RKO (cell line): ENCODE measurements around the gene MAPKAPK3.
A peak's percentile ranks its signal among the peaks of the same experiment; 100 is the strongest.

ENCODE experiments used
- DNase-seq: peaks from one replicate; pipeline ENCODE4 v3.0.0-alpha.2; 2016; ENCODE audit warnings: low spot score

MAPKAPK3 gene

GRCh38 chr3:50617096-50617791, at the start of gene MAPKAPK3:
Gene MAPKAPK3, plus strand, starts transcription at chr3:50617151. Its CDS starts 415 bp downstream, at chr3:50617566.
- DNase-seq = peak; percentile 31

GRCh38 chr3:50567386-50568167, 49.4 kb upstream of the MAPKAPK3 start, which contains the start of gene C3orf18:
Gene C3orf18, minus strand, starts transcription at chr3:50567747. Its CDS starts 2,048 bp downstream, at chr3:50565699.
- DNase-seq = peak; percentile 94

- DNase-seq = peak; percentile 95
Measured at GRCh38 chr3:50568947-50569749, 47.8 kb upstream of the MAPKAPK3 start, which contains the start of gene HEMK1. Gene HEMK1, plus strand, starts transcription at chr3:50569522. Its CDS starts 1,583 bp downstream, at chr3:50571105.

GRCh38 chr3:50570508-50571279, 46.3 kb upstream of the MAPKAPK3 start:
- DNase-seq = no peak

GRCh38 chr3:50571486-50571885, 45.5 kb upstream of the MAPKAPK3 start:
- no peak for DNase-seq

- DNase-seq = peak; percentile 38
Measured at GRCh38 chr3:50572158-50572557, 44.8 kb upstream of the MAPKAPK3 start.

GRCh38 chr3:50572801-50573371, 44.1 kb upstream of the MAPKAPK3 start:
- DNase-seq = no peak

GRCh38 chr3:50573566-50574443, 43.1 kb upstream of the MAPKAPK3 start:
- DNase-seq = no peak

- no peak for DNase-seq
Measured at GRCh38 chr3:50574444-50574831, 42.5 kb upstream of the MAPKAPK3 start.

- no peak for DNase-seq
Measured at GRCh38 chr3:50575372-50575771, 41.6 kb upstream of the MAPKAPK3 start.

- no peak for DNase-seq
Measured at GRCh38 chr3:50577348-50577747, 39.6 kb upstream of the MAPKAPK3 start.

- no peak for DNase-seq
Measured at GRCh38 chr3:50580683-50581458, 36.1 kb upstream of the MAPKAPK3 start.

GRCh38 chr3:50581459-50581842, 35.5 kb upstream of the MAPKAPK3 start:
- DNase-seq = no peak

- DNase-seq = no peak
Measured at GRCh38 chr3:50582083-50582482, 34.9 kb upstream of the MAPKAPK3 start.

GRCh38 chr3:50583897-50584296, 33.1 kb upstream of the MAPKAPK3 start:
- no peak for DNase-seq

GRCh38 chr3:50584391-50584790, 32.6 kb upstream of the MAPKAPK3 start:
- no peak for DNase-seq

GRCh38 chr3:50585919-50586762, 30.8 kb upstream of the MAPKAPK3 start:
- DNase-seq = no peak

GRCh38 chr3:50586763-50587070, 30.2 kb upstream of the MAPKAPK3 start:
- DNase-seq = no peak

- DNase-seq = no peak
Measured at GRCh38 chr3:50587373-50587772, 29.6 kb upstream of the MAPKAPK3 start.
